ENCODE data around the gene TUBB3.
"Not testable (repeated sequence)": the region's sequence is repeated elsewhere in the genome, so short reads cannot be mapped to it uniquely, and the experiment has no call there.

The TUBB3 gene

DNA sequence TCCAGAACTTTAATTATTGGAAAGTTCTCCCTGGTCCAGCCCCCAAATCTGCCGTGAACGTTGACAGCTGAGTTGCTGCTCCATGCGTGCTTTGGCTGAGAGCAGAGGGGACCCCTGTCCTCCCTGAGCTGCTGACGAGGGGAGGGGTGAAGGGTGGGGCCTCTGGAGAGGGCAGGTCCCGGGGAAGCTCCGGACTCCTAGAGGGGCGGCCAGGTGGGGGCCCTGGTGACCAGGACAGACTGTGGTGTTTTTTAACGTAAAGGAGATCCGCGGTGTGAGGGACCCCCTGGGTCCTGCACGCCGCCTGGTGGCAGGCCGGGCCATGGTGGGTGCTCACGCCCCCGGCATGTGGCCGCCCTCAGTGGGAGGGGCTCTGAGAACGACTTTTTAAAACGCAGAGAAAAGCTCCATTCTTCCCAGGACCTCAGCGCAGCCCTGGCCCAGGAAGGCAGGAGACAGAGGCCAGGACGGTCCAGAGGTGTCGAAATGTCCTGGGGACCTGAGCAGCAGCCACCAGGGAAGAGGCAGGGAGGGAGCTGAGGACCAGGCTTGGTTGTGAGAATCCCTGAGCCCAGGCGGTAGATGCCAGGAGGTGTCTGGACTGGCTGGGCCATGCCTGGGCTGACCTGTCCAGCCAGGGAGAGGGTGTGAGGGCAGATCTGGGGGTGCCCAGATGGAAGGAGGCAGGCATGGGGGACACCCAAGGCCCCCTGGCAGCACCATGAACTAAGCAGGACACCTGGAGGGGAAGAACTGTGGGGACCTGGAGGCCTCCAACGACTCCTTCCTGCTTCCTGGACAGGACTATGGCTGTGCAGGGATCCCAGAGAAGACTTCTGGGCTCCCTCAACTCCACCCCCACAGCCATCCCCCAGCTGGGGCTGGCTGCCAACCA is 4.4 kb upstream of the TUBB3 start, which contains the start of gene MC1R:
Gene MC1R, plus strand, starts transcription at position 410 of the 895 bp plus-strand sequence. Its CDS starts 397 bp downstream, at position 807.
- DNase-seq (ENCODE audit: low read depth): no peak

DNA sequence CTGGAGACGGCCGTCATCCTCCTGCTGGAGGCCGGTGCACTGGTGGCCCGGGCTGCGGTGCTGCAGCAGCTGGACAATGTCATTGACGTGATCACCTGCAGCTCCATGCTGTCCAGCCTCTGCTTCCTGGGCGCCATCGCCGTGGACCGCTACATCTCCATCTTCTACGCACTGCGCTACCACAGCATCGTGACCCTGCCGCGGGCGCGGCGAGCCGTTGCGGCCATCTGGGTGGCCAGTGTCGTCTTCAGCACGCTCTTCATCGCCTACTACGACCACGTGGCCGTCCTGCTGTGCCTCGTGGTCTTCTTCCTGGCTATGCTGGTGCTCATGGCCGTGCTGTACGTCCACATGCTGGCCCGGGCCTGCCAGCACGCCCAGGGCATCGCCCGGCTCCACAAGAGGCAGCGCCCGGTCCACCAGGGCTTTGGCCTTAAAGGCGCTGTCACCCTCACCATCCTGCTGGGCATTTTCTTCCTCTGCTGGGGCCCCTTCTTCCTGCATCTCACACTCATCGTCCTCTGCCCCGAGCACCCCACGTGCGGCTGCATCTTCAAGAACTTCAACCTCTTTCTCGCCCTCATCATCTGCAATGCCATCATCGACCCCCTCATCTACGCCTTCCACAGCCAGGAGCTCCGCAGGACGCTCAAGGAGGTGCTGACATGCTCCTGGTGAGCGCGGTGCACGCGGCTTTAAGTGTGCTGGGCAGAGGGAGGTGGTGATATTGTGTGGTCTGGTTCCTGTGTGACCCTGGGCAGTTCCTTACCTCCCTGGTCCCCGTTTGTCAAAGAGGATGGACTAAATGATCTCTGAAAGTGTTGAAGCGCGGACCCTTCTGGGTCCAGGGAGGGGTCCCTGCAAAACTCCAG is 3.4 kb upstream of the TUBB3 start:
- no peak for DNase-seq (ENCODE audit: low read depth)

DNA sequence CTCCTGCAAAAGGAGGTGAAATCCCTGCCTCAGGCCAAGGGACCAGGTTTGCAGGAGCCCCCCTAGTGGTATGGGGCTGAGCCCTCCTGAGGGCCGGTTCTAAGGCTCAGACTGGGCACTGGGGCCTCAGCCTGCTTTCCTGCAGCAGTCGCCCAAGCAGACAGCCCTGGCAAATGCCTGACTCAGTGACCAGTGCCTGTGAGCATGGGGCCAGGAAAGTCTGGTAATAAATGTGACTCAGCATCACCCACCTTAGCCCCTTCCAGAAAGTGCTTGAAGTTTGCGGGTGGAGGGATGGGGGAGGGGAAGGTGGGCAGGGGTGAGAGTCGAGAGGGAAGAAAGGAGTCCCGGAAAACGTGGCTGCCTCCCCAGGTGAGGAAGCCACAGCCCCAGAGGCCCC is 2.4 kb upstream of the TUBB3 start:
- DNase-seq (ENCODE audit: low read depth): no peak

DNA sequence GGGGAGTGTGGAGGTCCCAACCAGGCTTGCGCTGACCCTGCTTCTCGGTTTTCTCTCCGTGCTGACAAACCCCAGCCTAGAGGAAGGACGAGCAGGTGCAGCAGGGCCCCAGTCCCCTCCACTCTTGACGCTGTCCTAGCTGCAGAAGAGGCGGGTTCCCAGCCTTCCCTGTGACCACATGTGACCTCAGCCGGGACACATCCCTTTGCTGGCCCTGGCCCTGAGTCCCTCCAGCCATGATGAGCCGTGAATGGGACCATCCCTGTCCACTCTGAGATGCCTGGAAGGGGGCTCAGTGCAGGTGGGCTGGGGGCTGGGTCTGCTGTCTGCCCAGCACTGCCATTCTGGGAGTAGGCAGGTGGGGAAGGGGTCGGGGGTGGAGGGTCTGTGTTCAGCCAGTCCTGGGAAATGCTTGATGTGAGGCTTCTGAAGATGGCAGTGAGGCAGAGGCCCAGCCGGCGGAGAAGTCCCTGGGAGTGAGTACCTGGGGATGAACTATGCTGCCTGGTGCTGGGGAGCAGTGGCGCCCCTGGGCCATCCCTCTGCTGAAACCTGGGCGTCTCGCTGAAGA is 1.9 kb upstream of the TUBB3 start:
- DNase-seq (ENCODE audit: low read depth): no peak

DNA sequence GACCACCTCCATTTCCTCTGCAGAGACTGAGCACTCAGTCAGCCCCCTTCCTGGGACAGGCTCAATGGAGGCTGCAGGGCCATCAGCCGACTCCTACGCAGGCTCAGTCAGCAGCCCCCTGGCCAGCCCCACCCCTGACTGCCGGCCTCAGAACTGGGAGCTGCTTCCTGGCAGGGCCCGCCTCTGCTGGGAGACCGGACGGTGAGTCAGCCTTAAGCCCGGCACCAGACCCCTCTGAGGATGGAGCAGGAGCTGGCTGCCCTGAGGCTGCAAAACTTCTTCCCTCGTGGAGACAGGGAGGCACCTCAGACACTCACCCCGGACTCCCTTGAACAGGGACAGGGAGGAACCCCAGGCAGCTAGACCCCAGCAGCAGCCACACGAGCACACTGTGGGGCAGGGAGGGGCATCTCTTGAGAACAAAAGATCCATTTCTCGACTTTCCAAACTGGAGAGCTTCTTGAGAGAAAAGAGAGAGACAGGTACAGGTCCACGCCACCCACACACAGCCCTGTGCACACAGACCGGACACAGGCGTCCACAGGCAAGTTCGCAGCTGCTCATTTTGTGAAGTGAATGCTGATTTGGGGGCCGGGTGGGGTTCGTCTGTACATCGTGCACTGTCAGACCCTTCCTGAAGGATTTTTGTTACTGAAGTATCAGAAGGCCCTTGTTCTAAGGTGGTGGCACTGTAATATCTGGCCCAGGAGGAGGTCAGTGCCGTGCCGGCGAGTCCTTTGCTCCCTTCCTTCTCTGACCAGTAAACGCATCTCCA is 1.3 kb upstream of the TUBB3 start:
- no peak for DNase-seq (ENCODE audit: low read depth)

DNA sequence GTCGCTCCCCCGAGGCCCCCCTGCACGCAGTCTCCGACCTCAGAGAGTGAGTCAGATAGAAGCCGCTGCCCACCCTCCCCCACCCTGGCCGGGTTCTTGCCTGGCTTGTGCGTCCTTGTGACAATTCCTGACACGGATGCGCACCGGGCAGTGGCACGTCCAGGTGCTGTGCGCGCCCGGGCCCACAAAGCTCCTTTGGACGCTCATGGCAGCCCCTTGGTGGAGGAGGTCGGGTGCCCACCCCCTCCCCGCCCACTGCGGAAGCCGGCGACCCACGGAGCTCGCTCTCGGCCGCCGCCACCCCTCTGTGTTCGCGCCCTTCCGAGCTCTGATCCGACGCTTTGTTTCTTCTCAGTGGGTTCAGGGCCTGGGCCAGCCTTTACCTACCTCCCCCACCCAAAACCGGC is 662 bp upstream of the TUBB3 start:
- no peak for DNase-seq (ENCODE audit: low read depth)

- no peak for DNase-seq (ENCODE audit: low read depth)
Observed at GRCh38 chr16:89923640-89924296, 626 bp downstream of the TUBB3 start.

DNA sequence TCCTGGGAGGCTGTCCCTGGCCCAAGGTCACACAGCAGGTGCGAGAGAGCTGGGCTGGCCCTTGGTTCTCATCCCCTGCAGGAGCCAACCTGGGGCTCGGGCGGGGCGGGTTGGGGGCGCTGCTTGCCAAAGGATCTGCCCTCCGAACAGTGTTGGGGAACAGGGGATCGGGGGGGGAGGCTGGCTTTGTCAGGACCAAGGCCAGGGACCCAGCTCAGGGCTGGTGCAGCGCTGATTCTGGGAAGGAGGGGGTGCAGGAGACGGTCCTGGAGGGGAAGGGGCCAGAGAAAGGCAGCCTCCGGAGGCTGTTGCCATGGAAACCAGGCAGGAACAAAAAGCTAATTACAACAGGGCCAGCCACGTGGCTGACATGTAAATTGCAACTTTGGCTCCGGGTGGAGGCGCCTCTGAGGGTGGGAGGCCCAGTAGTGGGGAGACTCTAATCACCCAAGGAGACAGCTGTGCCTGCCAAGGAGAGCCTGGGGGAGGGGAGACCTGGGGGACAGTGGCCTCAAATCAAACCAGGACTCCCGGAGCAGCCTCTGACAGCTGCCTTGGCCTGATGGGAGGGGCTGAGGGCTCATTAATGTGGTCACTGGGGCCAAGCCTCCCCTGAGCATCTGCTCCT is 1.3 kb downstream of the TUBB3 start:
- DNase-seq (ENCODE audit: low read depth): no peak

DNA sequence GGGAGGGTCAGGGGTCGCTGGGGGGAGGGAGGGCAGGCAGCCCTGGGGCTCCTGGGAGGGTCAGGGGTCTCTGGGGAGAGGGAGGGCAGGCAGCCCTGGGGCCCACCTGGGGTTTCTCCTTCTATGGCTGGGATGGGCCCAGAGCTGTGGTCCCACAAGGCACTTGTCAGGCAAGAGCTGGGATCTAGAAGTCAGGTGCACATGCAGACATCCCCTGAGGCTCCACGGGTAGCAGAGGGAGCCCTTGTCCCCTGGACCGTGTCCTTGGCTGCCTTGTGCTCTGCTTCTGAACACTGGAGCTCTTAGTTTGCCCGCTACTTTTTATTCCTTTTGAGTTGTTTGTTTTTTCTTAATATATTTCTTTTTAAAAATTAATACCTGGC is 1.8 kb downstream of the TUBB3 start:
- no peak for DNase-seq (ENCODE audit: low read depth)

DNA sequence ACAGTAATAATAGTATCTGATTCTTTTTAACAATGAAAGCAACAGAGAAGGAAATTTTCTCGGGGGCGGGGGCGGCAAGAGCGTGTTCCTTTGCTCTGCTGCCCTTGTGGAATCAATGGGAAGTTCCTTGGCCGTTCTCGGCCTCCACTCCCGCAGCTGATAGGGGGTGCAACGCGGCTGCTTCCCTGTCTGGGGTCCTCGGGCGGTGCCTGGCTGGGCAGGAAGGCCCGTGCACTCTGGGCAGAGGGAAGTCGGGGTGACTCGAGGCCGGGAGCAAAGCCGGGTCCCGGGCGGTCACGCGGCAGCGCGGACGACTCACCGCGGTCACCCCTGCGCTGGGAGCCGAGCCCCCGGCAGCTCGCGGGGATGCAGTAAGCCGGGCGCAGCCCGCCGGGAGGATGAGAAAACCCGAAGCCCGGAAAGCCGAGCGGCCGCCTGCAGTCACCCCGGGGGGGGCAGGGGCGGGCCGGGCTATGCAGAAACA is 2.5 kb downstream of the TUBB3 start:
- DNase-seq (ENCODE audit: low read depth): no peak

DNA sequence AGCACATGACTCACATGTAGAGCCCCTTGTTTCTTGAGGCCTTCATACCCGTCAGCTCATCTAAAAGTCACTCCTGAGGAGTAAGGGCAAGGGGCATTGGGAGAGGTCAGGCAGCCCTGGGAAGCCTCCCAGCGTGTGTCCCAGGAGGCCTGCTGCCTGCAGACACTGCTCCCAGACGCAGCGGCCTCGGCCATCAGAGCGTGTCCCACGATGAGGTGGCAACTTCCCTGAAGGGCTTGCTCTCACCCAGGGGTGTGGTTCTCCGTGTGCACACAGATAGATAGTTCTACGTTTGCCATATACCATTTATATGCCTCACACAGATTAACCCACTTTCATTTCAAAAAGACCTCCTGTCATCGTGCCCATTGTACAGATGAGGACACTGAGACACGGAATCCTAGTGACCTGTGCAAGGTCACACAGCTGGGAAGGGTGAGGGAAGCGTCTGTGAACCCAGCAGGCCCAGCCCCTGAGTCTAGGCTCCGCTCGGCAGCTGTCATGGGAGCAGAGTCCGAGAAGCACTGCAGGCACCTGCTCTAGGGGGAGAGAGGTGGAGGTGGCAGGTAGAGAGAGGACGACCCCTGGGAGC is 8.3 kb downstream of the TUBB3 start:
- no peak for DNase-seq (ENCODE audit: low read depth)

DNA sequence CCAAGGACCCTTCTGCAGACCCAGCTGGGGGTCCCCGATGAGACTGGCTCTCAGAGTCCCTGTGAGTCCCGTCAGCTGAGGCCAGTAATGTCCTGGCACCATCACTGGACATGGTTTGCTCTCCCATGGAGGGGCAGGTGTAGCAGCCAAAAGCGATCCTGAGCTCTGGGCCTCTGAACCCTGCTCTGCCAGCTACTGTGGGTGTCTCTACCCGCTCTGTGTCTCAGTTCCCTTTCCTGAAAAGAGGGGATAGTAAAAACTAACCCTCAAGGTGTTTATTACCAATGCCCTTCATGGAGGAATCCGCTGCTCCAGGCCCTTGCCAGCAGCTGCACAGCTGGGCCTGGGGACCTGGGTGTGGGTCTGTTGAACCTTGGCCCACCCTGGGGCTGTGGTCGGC is 8.8 kb downstream of the TUBB3 start:
- no peak for DNase-seq (ENCODE audit: low read depth)

DNA sequence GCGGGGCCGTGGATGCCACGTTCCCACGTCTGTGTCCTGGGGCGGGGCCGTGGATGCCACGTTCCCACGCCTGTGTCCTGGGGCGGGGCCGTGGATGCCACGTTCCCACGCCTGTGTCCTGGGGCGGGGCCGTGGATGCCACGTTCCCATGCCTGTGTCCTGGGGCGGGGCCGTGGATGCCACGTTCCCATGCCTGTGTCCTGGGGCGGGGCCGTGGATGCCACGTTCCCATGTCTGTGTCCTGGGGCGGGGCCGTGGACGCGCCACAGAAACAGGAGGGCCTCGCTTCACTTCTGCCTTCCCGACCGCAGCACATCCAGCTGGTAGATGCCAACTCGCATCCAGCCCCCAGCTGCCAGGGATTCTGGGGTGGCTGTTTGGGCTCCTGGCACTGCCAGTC is 10.9 kb downstream of the TUBB3 start:
- DNase-seq (ENCODE audit: low read depth): not testable (repeated sequence)

DNA sequence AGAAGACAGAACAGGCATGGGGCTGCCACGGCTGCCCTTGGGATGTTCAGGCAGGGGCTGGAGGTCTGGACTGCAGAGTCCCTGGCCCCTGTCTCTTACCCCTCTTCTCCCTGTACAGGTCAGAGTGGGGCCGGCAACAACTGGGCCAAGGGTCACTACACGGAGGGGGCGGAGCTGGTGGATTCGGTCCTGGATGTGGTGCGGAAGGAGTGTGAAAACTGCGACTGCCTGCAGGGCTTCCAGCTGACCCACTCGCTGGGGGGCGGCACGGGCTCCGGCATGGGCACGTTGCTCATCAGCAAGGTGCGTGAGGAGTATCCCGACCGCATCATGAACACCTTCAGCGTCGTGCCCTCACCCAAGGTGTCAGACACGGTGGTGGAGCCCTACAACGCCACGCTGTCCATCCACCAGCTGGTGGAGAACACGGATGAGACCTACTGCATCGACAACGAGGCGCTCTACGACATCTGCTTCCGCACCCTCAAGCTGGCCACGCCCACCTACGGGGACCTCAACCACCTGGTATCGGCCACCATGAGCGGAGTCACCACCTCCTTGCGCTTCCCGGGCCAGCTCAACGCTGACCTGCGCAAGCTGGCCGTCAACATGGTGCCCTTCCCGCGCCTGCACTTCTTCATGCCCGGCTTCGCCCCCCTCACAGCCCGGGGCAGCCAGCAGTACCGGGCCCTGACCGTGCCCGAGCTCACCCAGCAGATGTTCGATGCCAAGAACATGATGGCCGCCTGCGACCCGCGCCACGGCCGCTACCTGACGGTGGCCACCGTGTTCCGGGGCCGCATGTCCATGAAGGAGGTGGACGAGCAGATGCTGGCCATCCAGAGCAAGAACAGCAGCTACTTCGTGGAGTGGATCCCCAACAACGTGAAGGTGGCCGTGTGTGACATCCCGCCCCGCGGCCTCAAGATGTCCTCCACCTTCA is 11.7 kb downstream of the TUBB3 start:
- DNase-seq (ENCODE audit: low read depth): no peak

GRCh38 chr16:89935620-89936019 is 12.5 kb downstream of the TUBB3 start:
- not testable (repeated sequence) for DNase-seq (ENCODE audit: low read depth)

DNA sequence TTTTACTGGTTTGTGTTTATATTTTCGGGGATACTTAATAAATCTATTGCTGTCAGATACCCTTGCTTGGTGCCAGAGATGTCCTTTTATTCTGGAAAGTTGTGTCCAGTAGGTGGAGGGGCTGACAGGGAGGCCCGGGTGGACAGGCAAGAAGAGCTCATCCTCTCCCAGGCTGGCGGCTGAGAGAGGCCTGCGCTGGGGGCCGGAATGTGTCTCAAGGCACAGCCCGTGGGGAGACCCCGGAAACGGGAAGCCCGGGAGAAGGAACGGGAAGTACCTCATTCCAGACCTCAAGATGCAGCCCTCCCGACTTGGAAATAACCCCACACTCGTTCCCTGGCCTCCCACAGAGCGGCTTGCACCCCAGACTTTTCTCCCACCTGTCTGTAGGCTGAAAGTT is 12.9 kb downstream of the TUBB3 start:
- DNase-seq (ENCODE audit: low read depth): no peak

DNA sequence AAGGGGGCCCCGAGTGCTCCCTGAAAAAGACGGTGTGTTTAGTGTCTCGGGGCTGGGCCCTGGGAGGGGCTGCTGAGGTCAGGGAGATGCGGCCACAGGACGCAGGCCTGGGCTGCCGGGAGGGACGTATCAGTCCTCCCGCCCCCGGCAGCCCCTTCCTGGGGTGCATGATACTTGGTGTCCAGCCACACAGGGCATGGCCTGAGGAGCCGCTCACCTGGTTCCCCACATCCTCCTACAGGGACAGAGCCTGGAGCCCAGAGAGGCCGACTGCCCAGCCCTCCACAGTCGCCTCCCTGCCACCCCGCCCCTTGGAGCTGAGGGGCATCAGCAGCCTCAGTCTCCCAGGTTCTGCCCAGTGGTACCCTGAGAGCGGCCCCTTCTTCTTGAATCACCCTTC is 13.4 kb downstream of the TUBB3 start:
- no peak for DNase-seq (ENCODE audit: low read depth)

- DNase-seq (ENCODE audit: low read depth): no peak
Observed at GRCh38 chr16:89936981-89937380, 13.8 kb downstream of the TUBB3 start.
